NCI-H187 treated with DMSO at 0.1 percent for 48 hours (cell line): ENCODE results near the gene TNFRSF13B.
"Not testable (repeated sequence)": the region's sequence is repeated elsewhere in the genome, so short reads cannot be mapped to it uniquely, and the experiment has no call there.

ENCODE experiments used
- DNase-seq: peaks from one replicate; lab custom pipeline; 2025; lab: John Stamatoyannopoulos, UW

The TNFRSF13B gene

DNA sequence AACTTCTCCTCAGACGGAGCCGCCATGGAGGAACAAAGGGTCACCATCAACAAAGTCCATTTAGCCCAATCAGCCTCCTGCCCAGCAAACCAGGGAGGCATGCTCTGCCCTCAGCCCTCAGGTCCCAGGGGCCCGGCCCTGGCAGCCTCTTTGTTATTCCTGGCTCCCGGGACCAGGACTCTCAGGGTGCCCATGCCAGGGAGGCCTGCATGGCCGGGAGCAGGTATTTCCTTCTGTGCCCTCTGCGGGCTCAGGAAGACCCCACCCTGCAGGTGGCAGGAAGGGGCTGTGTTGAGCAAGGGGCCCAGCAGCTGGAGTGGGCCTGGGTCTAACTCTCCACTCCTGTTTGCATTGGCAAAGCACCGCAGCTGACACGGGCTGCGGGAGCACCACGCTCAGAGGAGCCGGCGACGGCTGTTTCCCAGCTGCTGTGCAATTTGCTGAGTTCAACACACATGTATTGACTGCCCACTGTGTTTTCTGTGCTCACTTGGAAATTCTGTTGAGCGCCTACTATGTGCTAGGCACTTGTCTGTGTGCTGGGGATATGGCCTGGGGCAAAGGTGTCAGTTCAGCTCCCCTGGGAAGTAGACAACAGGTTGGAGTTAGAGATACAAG is 33.2 kb upstream of the TNFRSF13B start:
- not testable (repeated sequence) for DNase-seq

DNA sequence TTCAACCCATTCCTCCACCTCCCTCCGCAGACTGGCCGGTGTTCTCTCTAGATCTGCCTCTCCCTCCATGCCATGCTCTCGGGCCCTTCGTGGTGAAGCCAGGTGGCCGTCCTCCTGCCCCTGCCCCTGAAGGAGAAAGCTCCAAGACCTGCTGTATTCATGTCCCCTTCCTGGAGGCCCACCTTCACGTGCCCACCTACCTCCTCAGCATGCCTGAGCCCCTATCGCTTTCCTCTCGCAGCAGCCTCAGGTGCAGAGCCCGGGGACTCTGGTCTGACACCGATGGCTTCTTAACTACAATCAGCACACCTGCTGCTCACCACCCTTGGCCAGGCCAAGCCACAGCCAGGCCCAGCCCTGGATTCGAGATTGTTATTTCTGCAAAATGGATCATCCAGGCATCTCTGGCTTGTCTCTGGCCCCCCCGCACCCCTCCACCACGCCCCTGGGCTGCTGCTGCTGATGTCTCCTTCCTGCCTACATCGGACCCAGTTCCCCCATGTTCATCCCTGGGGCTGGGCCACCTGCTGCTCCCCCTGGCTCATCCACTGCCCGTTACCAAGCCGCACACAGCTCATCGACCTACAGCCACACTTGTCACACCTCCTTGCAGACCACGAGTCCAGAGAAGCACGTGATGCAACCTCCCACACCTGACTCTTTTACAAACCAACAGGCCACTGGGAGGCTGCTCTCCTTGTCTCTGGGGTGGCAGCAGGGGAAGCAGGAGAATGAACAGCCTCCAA is 32.5 kb upstream of the TNFRSF13B start:
- DNase-seq, result no peak

DNA sequence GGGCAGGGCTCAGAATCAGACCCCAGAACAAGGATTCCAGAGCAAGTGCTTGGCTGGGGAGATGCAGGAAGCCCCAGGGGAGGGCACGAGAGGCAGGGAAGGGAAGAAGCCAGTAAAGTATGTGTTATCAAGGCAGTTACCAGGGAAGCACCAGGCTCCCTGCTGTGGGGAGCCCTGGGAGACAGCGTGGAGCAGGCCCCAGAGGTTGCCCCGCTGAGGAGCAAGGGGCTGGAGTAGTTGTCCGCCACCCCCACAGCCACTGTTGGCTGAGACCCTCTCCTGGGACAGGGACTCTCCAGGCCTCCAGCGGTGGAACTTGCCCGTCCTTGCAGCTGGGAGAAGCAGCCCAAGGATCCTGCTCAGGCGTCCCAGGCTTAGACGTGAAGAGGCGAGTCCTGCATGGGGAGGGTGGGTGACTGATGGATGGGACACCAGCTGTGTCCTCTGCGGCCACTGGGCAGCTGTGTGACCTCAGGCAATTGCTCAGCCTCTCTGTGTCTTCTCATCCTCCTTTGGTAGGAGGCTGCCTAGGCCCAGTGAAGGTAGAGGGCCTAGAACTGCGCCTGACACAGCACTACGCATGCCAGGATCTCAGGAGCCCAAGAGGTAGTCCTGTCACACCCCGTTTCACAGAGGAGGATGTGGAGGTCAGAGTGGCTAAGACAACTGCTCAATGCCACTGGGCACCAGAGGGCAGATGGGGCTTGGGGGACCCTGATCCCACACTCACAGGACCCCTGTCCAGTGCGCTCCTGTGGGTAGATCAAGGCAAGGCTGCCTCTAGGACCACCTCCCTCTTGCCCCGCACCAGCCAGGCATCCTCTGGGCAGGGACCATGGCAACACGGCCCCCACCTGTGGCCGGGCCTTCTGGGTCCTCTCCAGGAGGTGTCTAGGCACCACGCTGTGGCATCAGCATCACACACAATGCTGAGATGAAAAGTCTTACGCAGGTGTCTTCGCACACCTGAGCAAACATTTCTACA is 31.1 kb upstream of the TNFRSF13B start:
- not testable (repeated sequence) for DNase-seq

DNA sequence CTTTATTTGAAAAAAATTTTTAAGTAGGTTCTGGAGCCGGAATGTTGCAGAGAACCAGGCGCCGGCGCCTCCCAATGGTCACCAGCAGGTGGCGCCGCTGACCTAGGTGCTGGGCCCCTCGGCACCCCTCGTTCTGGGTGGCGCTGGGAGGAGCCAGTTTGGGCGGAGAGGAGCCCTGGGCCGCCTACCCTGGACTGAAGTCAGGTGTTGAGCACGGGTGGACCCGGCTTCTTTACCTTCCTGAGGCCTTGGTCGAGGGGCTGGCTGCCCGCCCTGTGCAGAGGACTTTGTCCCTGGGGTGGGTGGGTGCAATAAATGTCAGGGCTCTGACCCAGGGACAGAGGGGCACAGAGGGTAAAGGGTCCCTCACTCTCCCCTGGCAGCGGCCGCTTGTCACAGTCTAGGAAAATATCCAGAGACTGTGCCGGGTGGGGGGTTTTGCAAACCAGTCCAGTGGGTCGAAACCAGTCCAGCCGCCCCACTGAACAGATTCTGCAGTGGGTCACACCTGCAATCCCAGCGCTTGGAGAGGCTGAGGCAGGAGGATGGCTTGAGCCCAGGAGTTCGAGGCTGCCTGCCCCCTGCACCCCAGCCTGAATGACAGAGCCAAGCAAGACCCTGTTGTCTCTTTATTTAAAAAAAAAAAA is 30.1 kb upstream of the TNFRSF13B start:
- DNase-seq, result no peak

DNA sequence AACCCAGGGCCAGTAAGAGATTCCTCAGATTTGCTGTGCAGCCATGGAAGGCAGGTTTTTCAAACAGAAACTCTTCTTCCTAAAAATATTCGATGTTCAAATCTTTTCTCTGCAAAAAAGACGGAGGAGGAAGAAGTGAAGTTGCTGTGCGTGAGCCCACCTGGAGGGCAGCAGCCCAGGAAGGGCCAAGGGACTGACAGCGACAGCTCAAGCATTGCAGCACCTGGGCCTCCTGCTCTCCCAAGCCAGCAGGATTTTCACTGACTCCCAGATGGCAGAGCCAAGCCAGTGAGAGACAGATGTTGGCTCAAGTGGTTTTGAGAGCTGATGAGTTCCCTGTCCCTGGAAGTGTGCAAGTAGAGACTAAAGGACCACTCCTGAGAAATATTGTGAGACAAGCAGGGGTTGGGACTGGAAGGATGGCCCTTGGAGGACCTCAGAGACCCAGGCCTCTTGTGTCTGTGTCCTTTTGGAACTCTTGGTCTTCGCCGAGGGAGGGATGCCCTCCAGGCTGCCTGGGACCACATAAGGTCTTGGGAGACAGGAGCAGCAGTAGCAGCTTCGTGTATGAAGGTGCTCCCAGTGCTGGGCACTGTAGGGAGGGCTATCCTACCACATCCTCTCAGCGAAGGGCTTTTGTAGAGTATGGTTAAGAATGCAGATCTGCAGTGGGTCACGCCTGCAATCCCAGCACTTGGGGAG is 29.3 kb upstream of the TNFRSF13B start:
- DNase-seq, result no peak

- DNase-seq, result no peak
These were observed 28.2 kb upstream of the TNFRSF13B start for GRCh38 chr17:16999931-17000625.

GRCh38 chr17:16997514-16998429 is 25.9 kb upstream of the TNFRSF13B start:
- no peak for DNase-seq

DNA sequence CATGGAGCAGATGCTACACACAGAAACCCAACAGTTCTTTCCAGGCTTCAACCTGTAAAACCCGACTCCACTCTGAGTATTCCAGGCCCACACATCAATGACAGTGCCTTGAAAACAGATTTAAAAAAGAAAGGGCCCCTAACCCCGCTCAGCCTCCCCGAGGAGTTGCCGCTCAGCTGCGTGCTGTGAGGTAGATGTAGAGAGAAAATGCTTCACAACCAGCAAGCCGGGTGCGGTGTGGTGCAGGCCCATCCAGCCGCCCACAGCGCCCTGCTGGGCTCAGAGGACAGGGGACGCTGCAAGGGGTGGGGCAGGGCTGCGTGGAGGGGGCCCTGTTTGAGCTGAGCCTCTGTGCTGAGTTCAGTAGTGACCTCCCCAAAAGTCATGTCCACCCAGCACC is 24.8 kb upstream of the TNFRSF13B start:
- DNase-seq, result not testable (repeated sequence)

- DNase-seq, result no peak
These were observed 24.0 kb upstream of the TNFRSF13B start for GRCh38 chr17:16995930-16996329.

DNA sequence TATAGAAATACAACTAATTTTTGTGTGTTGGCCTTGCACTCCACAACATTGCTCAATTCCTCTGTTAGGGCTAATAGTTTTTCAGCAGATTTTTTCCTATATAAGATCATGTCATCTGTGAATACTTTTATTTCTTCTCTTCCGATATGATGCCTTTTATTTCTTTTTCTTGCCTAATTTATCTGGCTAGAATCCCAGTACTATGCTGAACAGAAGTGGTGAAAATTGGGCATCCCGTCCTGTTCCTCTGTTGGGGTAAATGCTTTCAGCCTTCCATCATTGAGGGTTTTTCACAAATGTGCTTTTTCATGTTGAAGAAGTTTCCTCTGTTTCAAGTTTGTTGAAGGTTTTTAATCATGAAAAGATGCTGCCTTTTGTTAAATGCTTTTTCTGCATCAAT is 22.7 kb upstream of the TNFRSF13B start:
- DNase-seq, result no peak

GRCh38 chr17:16991349-16992009 is 19.6 kb upstream of the TNFRSF13B start:
- DNase-seq, result no peak

DNA sequence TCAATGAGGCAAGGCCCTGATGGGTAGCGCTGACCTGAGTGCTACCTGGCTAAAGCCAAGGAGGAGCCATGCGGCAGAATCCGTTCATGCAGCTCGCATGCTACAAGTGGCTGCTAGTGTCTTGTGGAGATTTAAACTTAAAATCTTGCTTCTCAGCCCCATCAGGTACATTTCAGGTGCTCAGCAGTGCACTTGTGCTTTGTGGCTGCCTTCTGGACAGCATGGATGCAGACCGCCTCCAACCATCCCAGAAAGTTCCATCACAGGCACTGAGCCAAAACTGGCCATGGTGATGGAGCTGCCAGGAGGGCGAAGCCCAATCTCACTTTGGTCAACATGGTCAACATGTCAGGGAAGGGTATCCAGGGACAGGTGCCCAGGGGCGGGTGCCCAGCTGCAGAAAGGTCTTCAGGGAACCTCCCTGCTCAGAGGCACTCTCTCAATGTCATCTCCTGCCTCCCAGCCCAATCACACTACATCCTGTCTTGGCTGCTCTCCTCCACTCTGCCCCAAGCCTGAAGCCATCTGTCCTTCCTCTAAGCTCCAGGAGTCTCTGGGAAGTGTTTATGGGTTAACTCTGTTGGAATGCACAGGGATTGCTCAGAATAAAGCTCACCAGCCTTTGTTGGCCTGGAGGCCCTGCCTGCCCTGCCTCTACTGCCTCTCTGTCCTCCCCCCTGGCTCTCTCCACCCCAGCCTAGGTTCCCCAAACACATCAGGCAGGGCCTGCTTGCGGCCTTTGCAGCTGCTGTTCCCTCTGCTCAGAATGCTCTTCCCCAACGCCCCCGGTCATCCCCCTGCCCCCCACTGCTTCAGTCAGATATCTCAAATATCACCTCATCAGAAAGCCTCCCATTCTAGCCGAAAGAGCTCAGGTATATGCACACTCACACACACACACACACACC is 18.3 kb upstream of the TNFRSF13B start:
- no peak for DNase-seq

- DNase-seq, result no peak
These were observed 17.5 kb upstream of the TNFRSF13B start for GRCh38 chr17:16989230-16989952.

DNA sequence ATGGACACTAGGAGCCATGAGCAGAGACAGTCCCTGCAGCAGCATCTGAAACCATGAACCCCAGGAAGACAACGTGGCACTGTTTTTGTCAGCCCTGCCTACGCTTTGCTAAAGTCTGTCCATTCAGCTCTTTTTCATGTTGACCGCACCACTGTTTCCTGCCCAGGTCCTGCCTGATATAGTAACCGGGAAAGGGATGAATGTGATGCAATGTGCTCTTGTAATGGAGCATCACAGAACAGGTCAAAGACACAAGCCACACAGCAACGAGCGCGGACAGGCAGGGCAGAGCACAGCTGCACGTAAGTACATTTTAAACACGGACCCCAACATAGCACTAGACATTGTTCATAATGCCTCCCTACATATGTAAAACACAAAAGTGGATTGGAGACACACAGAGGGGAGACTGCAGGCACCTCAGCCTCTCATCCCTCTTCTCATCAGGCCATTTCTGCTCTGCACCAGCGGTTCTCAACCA is 16.9 kb upstream of the TNFRSF13B start:
- no peak for DNase-seq

GRCh38 chr17:16987830-16988601 is 16.1 kb upstream of the TNFRSF13B start:
- DNase-seq, result no peak

GRCh38 chr17:16987066-16987829 is 15.3 kb upstream of the TNFRSF13B start:
- no peak for DNase-seq
